Activated CD8-positive, alpha-beta memory T cell treated with anti-CD3 and anti-CD28 coated beads, Interleukin-2, amount 10 ng/mL, durations not matched to agents 7 days and 5 days (primary cell): Measurements from ENCODE around the gene PAIP2B. TPM values are rescaled to one million over a fixed set of nuclear protein-coding genes. Genes with fewer than 3 reads are reported as not detected.

Experiments
- ATAC-seq: fragments of 150-1000 bp; cut with Tn5 transposase; one replicate; pipeline ENCODE4 v1.10.0; 2021; ENCODE audit warnings: moderate library complexity
- CTCF ChIA-PET: fragments of 350-600 bp; sonication (Branson Sonifier 250); formaldehyde crosslinking; loops from one replicate; lab custom pipeline; 2021; ENCODE audit warnings: antibody characterized with exemption; lab: Charles Lee
- DNase-seq: peaks from one replicate; pipeline ENCODE4 v3.0.0-alpha.2; 2020
- H3K27ac Mint-ChIP-seq: one replicate; pipeline ENCODE4 v1.8.0; 2021; ENCODE audit warnings: mild to moderate bottlenecking, mixed read lengths
- H3K27me3 Mint-ChIP-seq: one replicate; pipeline ENCODE4 v1.8.0; 2021; ENCODE audit warnings: mixed read lengths
- H3K36me3 Mint-ChIP-seq: one replicate; pipeline ENCODE4 v1.8.0; 2021; ENCODE audit warnings: mild to moderate bottlenecking, mixed read lengths
- H3K4me1 Mint-ChIP-seq: one replicate; pipeline ENCODE4 v1.8.0; 2021; ENCODE audit warnings: mixed read lengths
- H3K4me3 Mint-ChIP-seq: one replicate; pipeline ENCODE4 v1.8.0; 2021; ENCODE audit warnings: mild to moderate bottlenecking, moderate library complexity, mixed read lengths
- H3K9me3 Mint-ChIP-seq: one replicate; pipeline ENCODE4 v1.8.0; 2022; ENCODE audit warnings: low read depth, mixed read lengths
- total RNA-seq, 2 experiments: library from RNA; stranded (reverse); gene quantifications; one replicate each; pipeline ENCODE4 v1.2.3, GENCODE V29; 2021

The PAIP2B gene
- total RNA-seq, 2 experiments from 2014 or later = 1.1 to 1.5 TPM

DNA sequence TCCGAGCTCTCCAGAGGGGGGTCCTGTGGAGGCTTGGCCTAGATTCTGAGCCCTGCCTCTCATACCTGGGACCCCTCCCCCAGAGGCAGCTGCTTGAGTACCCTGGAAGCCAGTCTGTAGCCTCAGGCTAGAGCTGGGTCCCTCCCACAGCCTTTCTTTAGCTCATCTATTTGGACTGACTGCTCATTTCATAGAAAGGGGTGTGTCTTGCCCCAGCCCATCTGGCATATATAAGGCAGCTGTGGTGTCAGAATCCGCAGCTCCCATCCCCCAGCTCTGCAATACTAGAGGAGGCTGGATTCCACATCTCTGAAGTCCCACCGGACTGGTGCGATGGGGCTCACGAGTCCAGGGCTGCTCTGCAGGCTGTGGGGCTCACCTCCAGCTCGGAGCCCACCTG lies 70.3 kb downstream of the PAIP2B start:
- DNase-seq (no peak), ATAC-seq (no peak)
- Mint-ChIP-seq H3K4me1 (peaks cover 4% of the 10 kb centered on the region), H3K36me3 (no peaks in the 10 kb centered on the region), H3K9me3 (no peaks in the 10 kb centered on the region), H3K27ac (no peak overlapping the region), H3K4me3 (no peak overlapping the region), H3K27me3 (peaks cover 2% of the 10 kb centered on the region)
- CTCF ChIA-PET = interaction anchor here (0.7 to 2.3 kb wide), 8 partner anchors 10 to 354 kb away, joined by 3 to 12 read pairs (median 3); partner anchors contain the start of gene MPHOSPH10

DNA sequence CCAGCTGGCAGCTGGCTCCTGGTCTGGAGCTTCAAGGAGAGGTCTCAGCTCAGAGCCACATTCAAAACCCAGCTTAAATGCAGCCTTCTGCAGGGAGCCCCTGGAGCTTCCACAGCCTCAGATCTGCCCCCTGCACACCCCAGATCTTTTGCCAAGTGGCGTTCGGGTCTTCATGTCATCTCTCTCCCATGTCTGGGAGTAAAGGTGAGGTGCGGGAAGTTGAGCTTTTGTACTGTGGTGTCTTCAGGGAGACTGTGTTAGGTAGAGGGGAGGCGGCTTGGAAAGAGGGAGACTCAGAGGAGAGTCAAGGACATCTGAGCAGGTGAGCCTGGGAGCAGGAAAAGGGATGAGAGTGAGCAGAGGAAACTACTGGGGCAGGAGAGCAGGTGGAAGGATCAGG lies 71.1 kb downstream of the PAIP2B start:
- H3K4me3 Mint-ChIP-seq = no peak overlapping the region
- no peak overlapping the region for H3K27ac Mint-ChIP-seq
- DNase-seq (no peak), ATAC-seq (no peak)
- no peaks in the 10 kb centered on the region for H3K36me3 Mint-ChIP-seq
- CTCF ChIA-PET = interaction anchor here (0.7 to 2.7 kb wide), 8 partner anchors 11 to 355 kb away, joined by 3 to 12 read pairs (median 5); partner anchors contain the start of gene NAGK
- H3K9me3 Mint-ChIP-seq = no peaks in the 10 kb centered on the region
- H3K27me3 Mint-ChIP-seq = peaks cover 2% of the 10 kb centered on the region
- peaks cover 4% of the 10 kb centered on the region for H3K4me1 Mint-ChIP-seq

DNA sequence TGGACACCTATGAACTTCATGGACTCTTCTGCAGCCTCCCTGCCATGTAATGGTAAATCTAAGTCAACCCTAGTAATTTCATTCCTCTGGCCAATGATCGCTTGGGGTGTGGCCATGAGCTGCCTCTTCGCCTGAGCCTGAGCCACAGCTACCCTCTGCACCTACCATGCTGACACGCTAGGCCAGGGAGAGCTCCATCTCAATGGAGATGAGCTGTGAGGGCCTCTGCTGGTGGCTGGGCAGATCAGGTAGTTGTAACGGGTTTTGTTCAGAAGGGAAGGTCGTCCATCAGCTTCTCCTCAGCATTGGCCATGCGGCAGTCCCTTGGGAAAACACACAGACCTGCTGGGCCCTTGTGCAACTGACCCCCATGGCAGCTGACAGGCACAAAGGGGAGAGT lies 72.1 kb downstream of the PAIP2B start:
- ATAC-seq (no peak), DNase-seq (peak; percentile 50)
- peaks cover 4% of the 10 kb centered on the region for H3K4me1 Mint-ChIP-seq

DNA sequence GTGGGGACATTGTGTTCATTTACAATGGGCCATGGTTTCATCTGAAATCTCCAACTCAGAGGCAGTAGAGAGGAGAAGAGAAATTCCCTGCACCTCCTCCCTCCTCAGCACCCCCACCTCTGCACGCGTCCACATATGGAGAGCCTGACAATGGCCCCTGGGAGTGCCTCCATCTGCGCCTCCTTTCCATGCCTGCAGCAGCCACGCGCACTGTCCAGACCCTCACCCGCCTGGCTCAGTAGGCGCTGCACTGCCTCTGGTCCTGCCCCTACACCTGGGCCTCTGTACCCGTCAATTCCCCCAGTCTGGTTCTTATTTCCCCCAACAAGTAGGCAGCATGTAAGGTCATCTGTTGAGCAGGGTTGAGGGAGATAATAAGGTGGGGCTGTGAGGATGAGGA lies 72.6 kb downstream of the PAIP2B start:
- H3K27me3 Mint-ChIP-seq = peaks cover 2% of the 10 kb centered on the region
- H3K36me3 Mint-ChIP-seq = peaks cover 5% of the 10 kb centered on the region
- H3K9me3 Mint-ChIP-seq = no peaks in the 10 kb centered on the region
- CTCF ChIA-PET = interaction anchor here (1.1 to 2.7 kb wide), 4 partner anchors 48 to 356 kb away, joined by 3 to 10 read pairs (median 5); no protein-coding TSS in a partner anchor
- DNase-seq (no peak), ATAC-seq (no peak)
- no peak overlapping the region for H3K27ac Mint-ChIP-seq
- no peak overlapping the region for H3K4me3 Mint-ChIP-seq
- peaks cover 4% of the 10 kb centered on the region for H3K4me1 Mint-ChIP-seq

More for the DNA sequence above, 72.1 kb downstream of the PAIP2B start:
- no peak overlapping the region for H3K4me3 Mint-ChIP-seq
- peaks cover 2% of the 10 kb centered on the region for H3K36me3 Mint-ChIP-seq
- H3K27ac Mint-ChIP-seq = no peak overlapping the region
- no peaks in the 10 kb centered on the region for H3K9me3 Mint-ChIP-seq
- CTCF ChIA-PET = interaction anchor here (1.0 to 2.7 kb wide), 5 partner anchors 48 to 355 kb away, joined by 3 to 10 read pairs (median 5); partner anchors contain the start of gene NAGK
- peaks cover 2% of the 10 kb centered on the region for H3K27me3 Mint-ChIP-seq

DNA sequence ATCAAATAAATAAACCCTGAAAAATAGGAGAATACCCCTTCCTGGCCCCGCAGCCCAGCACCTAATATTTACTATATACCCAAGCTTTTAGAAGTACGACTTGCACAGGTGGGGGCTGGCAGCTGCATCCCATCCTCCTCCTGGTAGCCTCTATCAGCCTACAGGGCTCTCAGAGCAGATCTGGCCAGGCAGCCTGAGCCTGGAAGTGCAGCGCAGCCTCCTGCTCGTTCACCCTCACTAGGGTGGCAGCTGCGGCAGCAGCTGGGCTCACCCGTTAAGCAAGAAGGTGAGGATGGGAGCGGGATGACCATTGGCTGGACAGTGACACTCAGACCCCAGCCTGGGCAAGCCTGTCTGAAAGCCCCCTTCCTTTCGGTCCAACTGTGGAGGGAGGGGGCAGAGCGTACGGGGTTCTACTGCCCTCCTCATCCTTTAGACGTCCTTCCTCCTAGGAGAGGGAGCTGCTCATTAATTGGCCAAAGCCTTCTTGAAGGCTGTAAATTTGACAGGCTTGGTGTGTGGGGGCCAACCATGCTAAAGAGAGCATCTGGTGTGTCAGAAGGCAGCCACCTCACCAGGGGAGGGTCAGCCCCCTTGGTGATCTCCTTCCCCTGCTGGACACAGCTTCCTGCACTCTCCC lies 73.2 kb downstream of the PAIP2B start:
- H3K27me3 Mint-ChIP-seq = peaks cover 2% of the 10 kb centered on the region
- peaks cover 4% of the 10 kb centered on the region for H3K4me1 Mint-ChIP-seq
- ATAC-seq (no peak), DNase-seq (no peak)
- H3K4me3 Mint-ChIP-seq = no peak overlapping the region
- CTCF ChIA-PET = interaction anchor here (1.1 to 2.7 kb wide), 3 partner anchors 53 to 356 kb away, joined by 5 to 10 read pairs (median 5); no protein-coding TSS in a partner anchor
- H3K36me3 Mint-ChIP-seq = peaks cover 11% of the 10 kb centered on the region
- H3K27ac Mint-ChIP-seq = no peak overlapping the region
- no peaks in the 10 kb centered on the region for H3K9me3 Mint-ChIP-seq

DNA sequence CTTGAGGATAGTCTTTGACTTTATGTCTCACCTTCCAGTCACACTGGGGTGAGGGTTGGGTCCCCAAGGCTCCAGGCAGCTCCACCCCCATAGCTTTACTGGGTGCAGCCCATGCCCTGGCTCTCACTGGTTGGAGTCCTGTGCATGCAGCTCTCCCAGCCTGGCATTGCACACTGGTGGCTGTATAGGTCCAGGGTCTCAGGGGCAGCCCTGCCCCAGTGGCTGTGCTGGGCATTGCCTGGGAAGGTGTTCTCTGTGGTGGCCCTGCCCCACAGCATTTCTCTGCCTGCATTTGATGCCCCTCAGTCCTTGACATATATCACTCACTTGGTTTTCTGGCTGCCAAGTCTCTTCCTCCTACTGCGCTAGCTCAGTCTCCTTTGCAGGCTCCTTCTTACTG lies 75.3 kb downstream of the PAIP2B start:
- DNase-seq = no peak

DNA sequence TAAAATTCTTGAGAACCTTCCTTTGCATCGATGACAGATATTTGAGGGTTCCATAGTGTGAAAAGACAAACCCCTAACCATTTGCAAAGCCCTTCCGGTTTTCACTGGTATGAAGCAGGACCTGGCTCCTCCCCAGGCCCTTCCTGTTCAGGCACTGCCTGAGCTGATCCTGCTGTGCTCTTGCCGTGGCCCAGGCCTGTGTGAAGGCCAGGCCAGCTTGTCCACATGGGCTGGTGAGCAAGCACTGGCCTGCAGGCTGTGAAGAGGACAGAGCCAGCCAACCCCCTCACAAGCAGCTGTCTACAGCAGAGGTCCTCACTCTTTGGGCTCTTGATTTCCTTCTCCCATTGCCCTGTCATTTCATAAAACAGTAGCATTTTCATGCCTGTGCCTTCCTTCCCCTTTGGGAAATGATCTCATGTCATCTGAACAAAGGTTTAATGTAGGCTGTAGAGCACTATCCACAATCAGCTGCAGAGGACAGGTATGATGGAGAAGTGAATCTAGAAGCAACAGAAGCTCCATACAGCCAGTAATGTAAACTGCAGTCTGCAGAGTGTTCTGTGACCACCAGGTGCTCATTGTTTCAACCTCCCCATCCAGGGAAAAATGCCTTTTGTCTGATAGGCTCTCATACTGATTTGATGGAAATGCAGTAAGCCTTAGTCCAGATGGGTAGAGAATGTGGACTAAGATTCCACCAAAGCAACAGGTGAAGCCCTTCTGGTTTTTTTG lies 76.7 kb downstream of the PAIP2B start:
- Mint-ChIP-seq H3K4me3 (no peak overlapping the region), H3K27ac (no peak overlapping the region), H3K9me3 (no peaks in the 10 kb centered on the region), H3K4me1 (no peaks in the 10 kb centered on the region), H3K27me3 (no peaks in the 10 kb centered on the region), H3K36me3 (peaks cover 31% of the 10 kb centered on the region)
- CTCF ChIA-PET = interaction anchor here (0.9 to 1.9 kb wide), 3 partner anchors 12 to 127 kb away, joined by 3 to 4 read pairs (median 4); no protein-coding TSS in a partner anchor
- no peak for ATAC-seq
- DNase-seq = no peak

More for the DNA sequence above, 75.3 kb downstream of the PAIP2B start:
- peaks cover 24% of the 10 kb centered on the region for H3K36me3 Mint-ChIP-seq
- H3K4me3 Mint-ChIP-seq = no peak overlapping the region
- no peaks in the 10 kb centered on the region for H3K9me3 Mint-ChIP-seq
- no peaks in the 10 kb centered on the region for H3K4me1 Mint-ChIP-seq
- CTCF ChIA-PET = no interaction called here
- no peak overlapping the region for H3K27ac Mint-ChIP-seq
- no peaks in the 10 kb centered on the region for H3K27me3 Mint-ChIP-seq
- ATAC-seq = no peak

DNA sequence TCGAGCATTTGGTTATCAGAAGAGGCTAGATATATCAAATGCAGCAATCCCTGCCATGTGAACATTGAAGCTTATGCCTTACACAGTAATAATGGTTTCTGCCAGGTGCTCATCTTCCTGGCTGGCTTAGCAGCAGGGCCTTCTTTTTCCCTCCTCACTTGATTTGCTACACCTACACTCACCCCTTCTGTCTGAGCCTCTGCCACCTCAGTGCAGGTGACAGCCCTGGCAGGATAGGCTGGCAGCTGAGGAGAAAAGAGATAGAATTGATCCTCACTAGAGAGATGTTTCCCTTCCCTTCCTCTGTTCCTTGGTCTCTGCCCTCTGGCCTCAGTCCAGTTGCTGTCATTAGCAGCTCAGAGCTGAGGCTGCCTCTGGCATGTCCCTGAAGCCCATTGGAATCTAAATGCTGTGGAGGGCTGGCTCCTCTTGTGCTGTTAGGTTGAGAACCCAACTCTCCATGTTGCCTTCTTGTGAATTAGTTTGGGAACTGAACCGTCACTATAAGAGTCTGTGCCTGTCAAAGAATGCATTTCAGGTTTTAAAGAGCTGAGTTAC lies 78.3 kb downstream of the PAIP2B start:
- DNase-seq = no peak
- Mint-ChIP-seq H3K27ac (no peak overlapping the region), H3K36me3 (peaks cover 42% of the 10 kb centered on the region), H3K4me3 (no peak overlapping the region), H3K27me3 (no peaks in the 10 kb centered on the region), H3K9me3 (no peaks in the 10 kb centered on the region), H3K4me1 (no peaks in the 10 kb centered on the region)
- no peak for ATAC-seq
- CTCF ChIA-PET = interaction anchor here (0.9 to 1.9 kb wide), 3 partner anchors 9 to 13 kb away, joined by 3 to 4 read pairs (median 3); no protein-coding TSS in a partner anchor

DNA sequence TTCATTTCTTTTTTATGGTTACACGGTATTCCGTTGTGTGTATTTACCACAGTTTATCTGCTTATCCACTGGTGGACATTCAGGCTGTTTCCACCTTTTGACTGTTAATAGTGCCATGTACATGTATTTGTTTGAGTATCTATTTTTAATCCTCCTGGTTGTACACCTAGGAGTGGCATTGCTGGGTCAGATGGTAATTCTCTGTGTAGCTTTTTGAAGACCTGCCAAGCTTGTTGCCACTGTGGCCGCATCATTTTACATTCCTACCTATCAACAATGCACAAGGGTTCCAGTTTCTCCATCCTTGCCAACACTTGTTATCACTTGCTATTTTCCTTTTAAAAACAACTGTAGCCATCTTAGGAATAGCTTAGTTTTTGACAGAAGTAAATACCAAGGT lies 83.1 kb downstream of the PAIP2B start:
- CTCF ChIA-PET = interaction anchor here (1.1 to 1.2 kb wide), 2 partner anchors 13 to 19 kb away, joined by 3 read pairs; no protein-coding TSS in a partner anchor
- Mint-ChIP-seq H3K4me1 (no peaks in the 10 kb centered on the region), H3K4me3 (no peak overlapping the region), H3K9me3 (no peaks in the 10 kb centered on the region), H3K27ac (no peak overlapping the region), H3K36me3 (peaks cover 50% of the 10 kb centered on the region), H3K27me3 (no peaks in the 10 kb centered on the region)
- ATAC-seq (no peak), DNase-seq (no peak)

DNA sequence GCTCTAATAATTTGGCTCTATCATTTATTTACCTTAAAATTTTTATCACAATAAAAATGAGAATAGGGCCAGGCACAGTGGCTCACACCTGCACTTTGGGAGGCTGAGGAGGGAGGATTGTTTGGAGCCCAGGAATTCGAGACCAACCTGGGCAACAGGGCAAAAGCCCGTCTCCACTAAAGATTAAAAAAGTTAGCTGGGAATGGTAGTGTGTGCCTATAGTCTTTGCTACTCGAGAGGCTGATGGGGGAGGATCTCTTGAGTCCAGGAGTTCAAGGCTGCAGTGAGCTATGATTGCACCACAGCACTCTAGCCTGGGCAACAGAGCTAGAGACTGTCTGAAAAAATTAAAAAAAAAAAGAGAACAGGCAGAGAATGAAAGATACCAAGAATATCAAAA lies 90.7 kb downstream of the PAIP2B start:
- DNase-seq = no peak
- Mint-ChIP-seq H3K9me3 (no peaks in the 10 kb centered on the region), H3K4me3 (no peak overlapping the region), H3K27ac (no peak overlapping the region), H3K27me3 (no peaks in the 10 kb centered on the region), H3K36me3 (peaks cover 36% of the 10 kb centered on the region), H3K4me1 (no peaks in the 10 kb centered on the region)
- CTCF ChIA-PET = no interaction called here
- ATAC-seq = no peak

DNA sequence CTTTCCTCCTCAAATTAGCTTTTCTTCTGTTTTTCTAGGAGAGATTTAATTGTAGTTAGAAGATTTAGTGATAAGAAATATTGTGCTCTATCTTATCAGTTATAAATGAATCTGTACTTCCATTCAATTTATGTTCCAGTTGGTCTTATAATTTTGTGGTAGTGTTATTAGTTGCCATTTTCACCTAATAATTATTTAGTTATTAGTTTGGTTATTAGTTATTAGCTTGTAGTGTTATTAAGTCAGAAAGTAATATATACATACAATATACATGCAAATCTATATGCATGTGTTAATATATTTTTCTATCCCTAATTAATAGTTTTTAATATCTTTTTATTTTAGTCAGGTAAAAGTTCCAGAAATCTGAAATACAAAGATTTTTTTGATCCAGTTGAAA lies 93.3 kb downstream of the PAIP2B start:
- peaks cover 8% of the 10 kb centered on the region for H3K4me1 Mint-ChIP-seq
- H3K27ac Mint-ChIP-seq = no peak overlapping the region
- no peaks in the 10 kb centered on the region for H3K27me3 Mint-ChIP-seq
- peaks cover 21% of the 10 kb centered on the region for H3K36me3 Mint-ChIP-seq
- H3K4me3 Mint-ChIP-seq = no peak overlapping the region
- CTCF ChIA-PET = no interaction called here
- ATAC-seq = no peak
- DNase-seq = no peak
- no peaks in the 10 kb centered on the region for H3K9me3 Mint-ChIP-seq
